Muscle of arm (tissue), 12 donors: Measurements from ENCODE around the gene LHX5. TPM values are rescaled to one million over a fixed set of nuclear protein-coding genes. Genes with fewer than 3 reads are reported as not detected.

ENCODE experiments used
- DNase-seq: peaks from one replicate; pipeline ENCODE4 v3.0.0-alpha.2; 2013
- polyA plus RNA-seq, 12 donors: library from polyadenylated mRNA; unstranded; fragments of 120-200 nt; gene quantifications; one replicate each; pipeline ENCODE4 v1.2.1, GENCODE V29; 2013; ENCODE audit not compliant: insufficient read length in 12 of 12

The LHX5 gene
- polyA plus RNA-seq, 12 donors, result not detected

- no peak for DNase-seq
These were observed 55.4 kb downstream of the LHX5 start for GRCh38 chr12:113416091-113416754.

GRCh38 chr12:113414519-113415038 lies 57.1 kb downstream of the LHX5 start:
- DNase-seq, result no peak

GRCh38 chr12:113413488-113413939 lies 58.2 kb downstream of the LHX5 start:
- no peak for DNase-seq

Other genes with a start within 250 kb of the LHX5 start
- gene SLC8B1, start 136.8 kb downstream of the LHX5 start, polyA plus RNA-seq, result 10 to 100 TPM in 11 of 12 donors, not detected in 1; 10.6 to 19.5 (median 12.2) TPM
- gene PLBD2, start 113.3 kb downstream of the LHX5 start, polyA plus RNA-seq, result 10 to 100 TPM in 11 of 12 donors, not detected in 1; 11.8 to 30.7 (median 13.9) TPM
- under 1 TPM in 4 of 12 donors, not detected in 8; 0.15 to 0.33 (median 0.26) TPM for gene SDS, start 68.0 kb downstream of the LHX5 start, polyA plus RNA-seq
- 1 to 10 TPM in 7 of 12 donors, under 1 TPM in 3, not detected in 2; 0.76 to 1.6 (median 1.2) TPM for gene SDSL, start 49.5 kb downstream of the LHX5 start, polyA plus RNA-seq